GM10847 (cell line): Measurements from ENCODE around the gene HSD17B14.

Experiments used
- POLR2A ChIP-seq: IDR thresholded peaks from 2 replicates; pipeline ENCODE4 v1.6.1; 2011; ENCODE audit not compliant: insufficient read length; ENCODE audit errors: extremely low read depth

Gene HSD17B14

DNA sequence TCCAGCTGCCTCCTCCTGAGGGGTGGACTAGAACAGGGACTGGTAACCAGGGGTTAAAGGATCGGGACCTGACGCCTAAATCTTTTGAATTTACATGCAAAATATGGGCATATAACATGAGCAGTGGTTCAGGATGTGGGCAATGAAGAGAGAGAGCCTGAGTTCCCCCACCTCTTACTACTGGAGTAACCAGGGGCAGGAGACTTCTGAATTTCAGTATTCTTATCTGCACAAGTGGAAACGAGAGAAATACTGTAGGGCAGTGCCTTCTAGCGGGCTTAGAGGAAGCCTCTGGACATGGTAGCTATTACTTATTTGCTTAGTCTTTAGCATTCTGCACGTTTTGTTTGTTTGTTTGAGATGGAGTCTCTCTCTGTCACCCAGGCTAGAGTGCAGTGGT, 51.8 kb downstream of the HSD17B14 start:
- no peak for TF ChIP-seq POLR2A

GRCh38 chr19:48780631-48781391, 55.5 kb downstream of the HSD17B14 start:
- no peak for TF ChIP-seq POLR2A

DNA sequence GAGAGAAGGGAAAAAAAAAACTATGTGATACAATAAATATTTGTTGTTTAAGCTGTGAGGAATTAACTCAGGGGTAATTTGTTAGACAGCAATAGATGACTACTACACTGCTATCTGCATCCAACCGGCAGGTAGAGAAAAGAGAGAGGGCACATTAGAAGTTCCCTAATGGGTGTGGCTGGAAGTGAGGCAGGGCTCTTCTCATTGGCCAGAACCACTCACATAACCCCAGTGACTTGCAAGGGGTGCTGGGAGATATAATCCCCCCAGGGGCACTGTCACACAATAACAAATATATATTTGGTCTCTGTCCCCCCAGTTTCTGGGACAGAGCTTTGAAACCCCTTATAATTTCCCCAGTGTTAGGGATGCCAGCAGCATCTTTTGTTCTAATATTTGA, 56.7 kb downstream of the HSD17B14 start:
- TF ChIP-seq POLR2A = no peak

DNA sequence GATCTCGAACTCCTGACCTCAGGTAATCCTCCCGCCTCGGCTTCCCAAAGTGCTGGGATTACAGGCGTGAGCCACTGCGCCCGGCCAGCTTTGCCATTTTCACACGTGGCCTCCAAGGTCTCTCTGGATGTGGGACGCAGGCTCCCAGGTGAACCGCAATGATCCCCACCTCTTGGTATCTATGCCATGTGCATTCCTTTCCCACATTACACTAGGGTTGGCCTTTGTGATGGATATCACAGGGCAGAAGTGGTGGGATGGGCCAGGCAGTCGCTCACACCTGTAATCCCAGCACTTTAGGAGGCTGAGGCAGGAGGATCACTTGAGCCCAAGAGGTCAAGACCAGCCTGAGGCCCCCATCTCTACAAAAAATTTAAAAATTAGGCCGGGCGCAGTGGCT, 58.6 kb downstream of the HSD17B14 start:
- no peak for TF ChIP-seq POLR2A

GRCh38 chr19:48777139-48777538, 59.2 kb downstream of the HSD17B14 start:
- no peak for TF ChIP-seq POLR2A

GRCh38 chr19:48772503-48772953, 63.8 kb downstream of the HSD17B14 start:
- TF ChIP-seq POLR2A = no peak

GRCh38 chr19:48770734-48771472, 65.4 kb downstream of the HSD17B14 start:
- no peak for TF ChIP-seq POLR2A

- TF ChIP-seq POLR2A = no peak
These were observed 66.0 kb downstream of the HSD17B14 start for GRCh38 chr19:48770266-48770665.

GRCh38 chr19:48768994-48769713, 67.1 kb downstream of the HSD17B14 start:
- no peak for TF ChIP-seq POLR2A
